Measurements from ENCODE around the gene EPHA10.

GRCh38 chr1:37671261-37671660, 93.7 kb downstream of the EPHA10 start:
- TF ChIP-seq POLR2A (IDR thresholded peaks at IDR 0.05; ENCODE audit: low read length) (no peak), GATA1 (IDR thresholded peaks at IDR 0.05; ENCODE audit: low read depth, low read length) (no peak)

All from erythroblast (primary cell).